ENCODE results near the gene SORCS3.

GRCh38 chr10:104924101-104924795 is 283.2 kb downstream of the SORCS3 start:
- TF ChIP-seq MAX (IDR thresholded peaks at IDR 0.05) (no peak), RXRA (IDR thresholded peaks at IDR 0.05) (no peak), RAD21 (IDR thresholded peaks at IDR 0.05) (no peak), TAF1 (conservative IDR thresholded peaks at IDR 0.05) (no peak), YY1 (IDR thresholded peaks at IDR 0.05) (no peak), SP1 (IDR thresholded peaks at IDR 0.05) (no peak), ZBTB33 (IDR thresholded peaks at IDR 0.05) (no peak), JUND (IDR thresholded peaks at IDR 0.05) (no peak), HNF4G (IDR thresholded peaks at IDR 0.05) (no peak), EGR1 (IDR thresholded peaks at IDR 0.05; ENCODE audit: low read depth in 2 of 2) (no peak)
- TF ChIP-seq, protein P1, sequence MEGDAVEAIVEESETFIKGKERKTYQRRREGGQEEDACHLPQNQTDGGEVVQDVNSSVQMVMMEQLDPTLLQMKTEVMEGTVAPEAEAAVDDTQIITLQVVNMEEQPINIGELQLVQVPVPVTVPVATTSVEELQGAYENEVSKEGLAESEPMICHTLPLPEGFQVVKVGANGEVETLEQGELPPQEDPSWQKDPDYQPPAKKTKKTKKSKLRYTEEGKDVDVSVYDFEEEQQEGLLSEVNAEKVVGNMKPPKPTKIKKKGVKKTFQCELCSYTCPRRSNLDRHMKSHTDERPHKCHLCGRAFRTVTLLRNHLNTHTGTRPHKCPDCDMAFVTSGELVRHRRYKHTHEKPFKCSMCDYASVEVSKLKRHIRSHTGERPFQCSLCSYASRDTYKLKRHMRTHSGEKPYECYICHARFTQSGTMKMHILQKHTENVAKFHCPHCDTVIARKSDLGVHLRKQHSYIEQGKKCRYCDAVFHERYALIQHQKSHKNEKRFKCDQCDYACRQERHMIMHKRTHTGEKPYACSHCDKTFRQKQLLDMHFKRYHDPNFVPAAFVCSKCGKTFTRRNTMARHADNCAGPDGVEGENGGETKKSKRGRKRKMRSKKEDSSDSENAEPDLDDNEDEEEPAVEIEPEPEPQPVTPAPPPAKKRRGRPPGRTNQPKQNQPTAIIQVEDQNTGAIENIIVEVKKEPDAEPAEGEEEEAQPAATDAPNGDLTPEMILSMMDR (IDR thresholded peaks at IDR 0.05; ENCODE audit: low read depth, low read length, missing input control): no peak
- TF ChIP-seq, protein P2, sequence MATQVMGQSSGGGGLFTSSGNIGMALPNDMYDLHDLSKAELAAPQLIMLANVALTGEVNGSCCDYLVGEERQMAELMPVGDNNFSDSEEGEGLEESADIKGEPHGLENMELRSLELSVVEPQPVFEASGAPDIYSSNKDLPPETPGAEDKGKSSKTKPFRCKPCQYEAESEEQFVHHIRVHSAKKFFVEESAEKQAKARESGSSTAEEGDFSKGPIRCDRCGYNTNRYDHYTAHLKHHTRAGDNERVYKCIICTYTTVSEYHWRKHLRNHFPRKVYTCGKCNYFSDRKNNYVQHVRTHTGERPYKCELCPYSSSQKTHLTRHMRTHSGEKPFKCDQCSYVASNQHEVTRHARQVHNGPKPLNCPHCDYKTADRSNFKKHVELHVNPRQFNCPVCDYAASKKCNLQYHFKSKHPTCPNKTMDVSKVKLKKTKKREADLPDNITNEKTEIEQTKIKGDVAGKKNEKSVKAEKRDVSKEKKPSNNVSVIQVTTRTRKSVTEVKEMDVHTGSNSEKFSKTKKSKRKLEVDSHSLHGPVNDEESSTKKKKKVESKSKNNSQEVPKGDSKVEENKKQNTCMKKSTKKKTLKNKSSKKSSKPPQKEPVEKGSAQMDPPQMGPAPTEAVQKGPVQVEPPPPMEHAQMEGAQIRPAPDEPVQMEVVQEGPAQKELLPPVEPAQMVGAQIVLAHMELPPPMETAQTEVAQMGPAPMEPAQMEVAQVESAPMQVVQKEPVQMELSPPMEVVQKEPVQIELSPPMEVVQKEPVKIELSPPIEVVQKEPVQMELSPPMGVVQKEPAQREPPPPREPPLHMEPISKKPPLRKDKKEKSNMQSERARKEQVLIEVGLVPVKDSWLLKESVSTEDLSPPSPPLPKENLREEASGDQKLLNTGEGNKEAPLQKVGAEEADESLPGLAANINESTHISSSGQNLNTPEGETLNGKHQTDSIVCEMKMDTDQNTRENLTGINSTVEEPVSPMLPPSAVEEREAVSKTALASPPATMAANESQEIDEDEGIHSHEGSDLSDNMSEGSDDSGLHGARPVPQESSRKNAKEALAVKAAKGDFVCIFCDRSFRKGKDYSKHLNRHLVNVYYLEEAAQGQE (IDR thresholded peaks at IDR 0.05): no peak
